ENCODE data around the gene LSS. TPM values are rescaled to one million over a fixed set of nuclear protein-coding genes. Genes with fewer than 3 reads are reported as not detected.
"Not testable (repeated sequence)": the region's sequence is repeated elsewhere in the genome, so short reads cannot be mapped to it uniquely, and the experiment has no call there.

Gene LSS
- total RNA-seq, 1 experiment from 2014 or later: 45.7 TPM

DNA sequence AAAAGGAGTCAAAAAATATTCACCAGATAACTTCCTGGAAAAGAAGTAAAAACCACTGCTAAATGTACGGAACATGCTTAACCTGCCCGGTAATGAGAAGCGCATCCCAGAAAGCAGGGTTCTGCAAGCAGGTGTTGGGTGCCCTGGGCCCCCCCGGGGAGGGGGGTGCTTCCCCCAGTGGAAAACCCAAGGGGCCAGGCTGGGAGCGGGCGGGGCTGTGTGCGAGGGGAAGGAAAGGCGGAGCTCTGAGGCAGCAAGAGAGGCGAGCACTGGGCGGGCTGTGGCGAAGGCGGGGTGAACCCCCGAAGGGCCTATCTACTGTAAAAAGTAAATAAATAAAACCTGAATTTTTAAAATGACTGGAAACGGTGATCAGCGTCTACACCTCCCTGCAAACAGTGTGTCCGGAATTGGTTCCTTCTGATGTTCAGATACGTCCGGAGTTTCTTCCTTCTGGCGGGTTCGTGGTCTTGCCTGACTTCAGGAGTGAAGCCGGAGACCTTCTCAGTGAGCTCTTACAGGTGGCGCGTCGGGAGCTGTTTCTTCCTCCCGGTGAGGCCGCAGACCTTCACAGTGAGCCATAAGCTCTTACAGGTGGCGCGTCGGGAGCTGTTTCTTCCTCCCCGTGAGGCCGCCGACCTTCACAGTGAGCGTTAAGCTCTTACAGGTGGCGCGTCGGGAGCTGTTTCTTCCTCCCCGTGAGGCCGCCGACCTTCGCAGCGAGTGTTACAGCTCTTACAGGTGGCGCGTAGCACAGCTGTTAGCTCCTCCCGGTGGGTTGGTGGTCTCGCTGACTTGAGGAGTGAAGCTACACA, 86.6 kb downstream of the LSS start:
- Histone ChIP-seq H3K36me3 (ENCODE audit: low read depth, low read length) (no peaks in the 10 kb centered on the region), H3K27me3 (ENCODE audit: low read length) (no peaks in the 10 kb centered on the region), H3K4me2 (ENCODE audit: low read length) (no peak overlapping the region), H4K20me1 (ENCODE audit: low read length) (no peaks in the 10 kb centered on the region), H3K79me2 (ENCODE audit: low read length) (no peaks in the 10 kb centered on the region), H3K4me3 (ENCODE audit: low read length) (no peak overlapping the region), H2AFZ (ENCODE audit: low read length) (no peak overlapping the region), H3K4me1 (ENCODE audit: insufficient read depth, low read length) (peaks cover 5% of the 10 kb centered on the region; the same call in 1 of the 2 replicates), H3F3A (ENCODE audit: low read length, unreplicated experiment) (peaks cover 4% of the 10 kb centered on the region), H3K27ac (ENCODE audit: low read length) (no peak overlapping the region), H3K9me3 (ENCODE audit: low read length) (no peaks in the 10 kb centered on the region), H3K9me2 (replicated peaks; ENCODE audit: low read length) (no peaks in the 10 kb centered on the region), H3K9ac (ENCODE audit: low read length) (no peak overlapping the region)
- CTCF ChIA-PET: interaction anchor here (2.1 kb wide), 1 partner anchor 169 kb away, joined by 22 read pairs; no protein-coding TSS in a partner anchor
- TF ChIP-seq EZH2phosphoT487 (IDR thresholded peaks at IDR 0.05; ENCODE audit: borderline replicate concordance, low read length) (no peak), EZH2 (IDR thresholded peaks at IDR 0.05; ENCODE audit: low read length, unreplicated experiment) (no peak)
- intact Hi-C loops (cut with micrococcal nuclease): loop anchor here (2.0 to 5.0 kb wide), 3 partner anchors 85 to 180 kb away; partner anchors contain the start of genes C21orf58 and PCNT
- POLR2A ChIA-PET (ENCODE audit: unreplicated experiment): interaction anchor here (0.6 kb wide), 1 partner anchor 34 kb away, joined by 4 read pairs; no protein-coding TSS in a partner anchor
- no TSS peak for BruUV-seq (replicated peaks)
- no peak for ATAC-seq
- DNase-seq: no peak

- H3K27ac ChIP-seq (ENCODE audit: low read length); POLR2A ChIA-PET (ENCODE audit: unreplicated experiment); H3K36me3 ChIP-seq (ENCODE audit: low read depth, low read length); ATAC-seq; H3K9ac ChIP-seq (ENCODE audit: low read length); H3K4me2 ChIP-seq (ENCODE audit: low read length); DNase-seq; H3K27me3 ChIP-seq (ENCODE audit: low read length); H3F3A ChIP-seq (ENCODE audit: low read length, unreplicated experiment); H3K4me3 ChIP-seq (ENCODE audit: low read length); H3K9me2 ChIP-seq (replicated peaks; ENCODE audit: low read length); H3K9me3 ChIP-seq (ENCODE audit: low read length); H4K20me1 ChIP-seq (ENCODE audit: low read length); H3K4me1 ChIP-seq (ENCODE audit: insufficient read depth, low read length); BruUV-seq (replicated peaks); H2AFZ ChIP-seq (ENCODE audit: low read length); CTCF ChIA-PET; H3K79me2 ChIP-seq (ENCODE audit: low read length): not testable (repeated sequence)
- intact Hi-C loops (cut with micrococcal nuclease): loop anchor here (5.0 kb wide), 2 partner anchors 168 to 182 kb away; partner anchors contain the start of genes C21orf58 and PCNT
Observed at GRCh38 chr21:46140352-46141003, 88.1 kb downstream of the LSS start.

DNA sequence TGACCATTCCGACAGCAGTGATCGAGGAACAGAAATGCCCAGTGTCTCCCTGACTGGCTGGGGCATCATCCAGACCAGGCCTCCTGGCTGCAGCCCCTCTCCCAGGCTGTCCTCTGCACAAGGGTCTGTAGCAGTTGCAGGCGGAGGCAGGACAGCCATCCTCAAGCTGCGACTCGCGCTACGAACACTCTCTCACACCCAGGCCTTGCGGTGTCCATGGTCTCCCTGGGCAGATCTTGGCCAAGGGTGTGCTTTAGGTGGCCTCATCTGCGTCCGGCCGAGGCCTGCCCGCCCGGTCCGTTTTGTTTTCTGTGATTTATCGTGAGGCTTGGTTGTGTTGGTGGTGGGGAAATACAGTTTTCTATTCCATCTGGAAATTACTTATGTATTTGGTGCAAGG, 88.9 kb downstream of the LSS start:
- H4K20me1 ChIP-seq (ENCODE audit: low read length): no peaks in the 10 kb centered on the region
- H3F3A ChIP-seq (ENCODE audit: low read length, unreplicated experiment): no peaks in the 10 kb centered on the region
- intact Hi-C loops (cut with micrococcal nuclease): loop anchor here (5.0 kb wide), 2 partner anchors 167 to 183 kb away; partner anchors contain the start of genes C21orf58 and PCNT
- CTCF ChIA-PET: no interaction called here
- BruUV-seq (replicated peaks): no TSS peak
- DNase-seq: no peak
- POLR2A ChIA-PET (ENCODE audit: unreplicated experiment): no interaction called here
- H3K79me2 ChIP-seq (ENCODE audit: low read length): no peaks in the 10 kb centered on the region
- H3K9me2 ChIP-seq (replicated peaks; ENCODE audit: low read length): no peaks in the 10 kb centered on the region
- no peaks in the 10 kb centered on the region for H3K27me3 ChIP-seq (ENCODE audit: low read length)
- H3K4me2 ChIP-seq (ENCODE audit: low read length): no peak overlapping the region
- ATAC-seq: no peak
- no peaks in the 10 kb centered on the region for H3K9me3 ChIP-seq (ENCODE audit: low read length)
- H3K4me3 ChIP-seq (ENCODE audit: low read length): no peak overlapping the region
- H3K4me1 ChIP-seq (ENCODE audit: insufficient read depth, low read length): peaks cover 5% of the 10 kb centered on the region; the same call in 1 of the 2 replicates
- H3K9ac ChIP-seq (ENCODE audit: low read length): no peak overlapping the region
- H3K27ac ChIP-seq (ENCODE audit: low read length): no peak overlapping the region
- no peaks in the 10 kb centered on the region for H3K36me3 ChIP-seq (ENCODE audit: low read depth, low read length)
- TF ChIP-seq EZH2phosphoT487 (IDR thresholded peaks at IDR 0.05; ENCODE audit: borderline replicate concordance, low read length) (no peak), EZH2 (IDR thresholded peaks at IDR 0.05; ENCODE audit: low read length, unreplicated experiment) (no peak), CTCF (conservative IDR thresholded peaks at IDR 0.05; ENCODE audit: low read depth, low read length) (no peak)
- no peak overlapping the region for H2AFZ ChIP-seq (ENCODE audit: low read length)
